ENCODE results near the gene MAPRE3.
A peak's percentile ranks its signal among the peaks of the same experiment; 100 is the strongest.
"Not testable (repeated sequence)": the region's sequence is repeated elsewhere in the genome, so short reads cannot be mapped to it uniquely, and the experiment has no call there.

Gene MAPRE3

DNA sequence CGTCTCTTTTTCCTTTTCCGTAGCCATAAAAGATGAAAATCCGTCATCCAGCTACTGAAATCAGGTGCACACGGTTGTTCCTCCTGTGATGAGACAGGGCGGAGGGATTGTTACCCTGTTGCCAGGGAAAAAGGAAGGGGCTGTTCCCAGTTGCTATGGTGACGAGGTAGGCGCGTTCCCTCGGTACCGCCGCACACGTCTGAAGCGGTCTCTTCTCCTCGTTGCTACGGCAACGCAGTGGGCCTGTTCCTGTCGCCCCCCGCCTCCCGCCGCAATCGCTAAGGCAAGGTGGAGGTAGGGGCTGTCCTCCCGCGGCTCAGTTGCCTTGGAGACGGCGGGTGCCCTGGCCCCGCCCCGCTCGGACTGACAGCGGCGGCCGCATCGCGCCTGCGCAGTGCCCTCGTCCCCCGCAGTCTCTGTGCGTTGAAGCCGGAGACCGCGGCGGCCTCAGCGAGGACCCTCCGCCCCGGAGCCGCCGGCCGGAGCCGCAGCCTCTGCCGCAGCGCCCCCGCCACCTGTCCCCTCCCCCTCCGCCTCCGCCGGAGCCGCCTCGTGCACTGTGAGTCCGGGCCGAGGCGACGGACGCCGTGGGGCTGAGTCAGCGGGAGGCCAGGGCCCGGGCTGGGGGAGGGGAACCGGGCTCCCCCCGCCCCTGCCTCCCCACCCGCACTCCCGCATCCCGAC, at the start of gene MAPRE3:
MAPRE3 (plus strand) TSS at position 394 of the 684 bp plus-strand sequence. CDS start 51,582 bp downstream, outside the sequence.
- peak; percentile 87 for DNase-seq

DNA sequence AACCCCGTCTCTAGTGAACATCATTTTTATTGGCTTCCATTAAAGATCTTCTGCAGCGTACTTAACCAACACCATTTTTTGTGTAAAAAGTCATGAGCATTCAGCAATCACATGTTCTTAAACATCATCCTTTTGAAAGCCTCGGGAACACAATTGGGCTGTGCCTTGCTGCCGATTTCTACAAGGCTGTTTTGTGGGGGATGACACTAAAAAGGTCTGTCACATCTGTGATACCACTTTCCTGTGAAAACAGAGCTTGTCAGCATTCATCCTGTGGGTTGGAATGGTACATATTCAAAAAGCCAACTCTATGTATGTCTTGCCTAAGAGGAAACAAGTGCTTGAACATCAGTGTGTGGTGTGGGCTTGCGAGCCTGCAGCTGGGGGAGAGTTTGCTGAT, 49.1 kb upstream of the MAPRE3 start:
- no peak for DNase-seq

DNA sequence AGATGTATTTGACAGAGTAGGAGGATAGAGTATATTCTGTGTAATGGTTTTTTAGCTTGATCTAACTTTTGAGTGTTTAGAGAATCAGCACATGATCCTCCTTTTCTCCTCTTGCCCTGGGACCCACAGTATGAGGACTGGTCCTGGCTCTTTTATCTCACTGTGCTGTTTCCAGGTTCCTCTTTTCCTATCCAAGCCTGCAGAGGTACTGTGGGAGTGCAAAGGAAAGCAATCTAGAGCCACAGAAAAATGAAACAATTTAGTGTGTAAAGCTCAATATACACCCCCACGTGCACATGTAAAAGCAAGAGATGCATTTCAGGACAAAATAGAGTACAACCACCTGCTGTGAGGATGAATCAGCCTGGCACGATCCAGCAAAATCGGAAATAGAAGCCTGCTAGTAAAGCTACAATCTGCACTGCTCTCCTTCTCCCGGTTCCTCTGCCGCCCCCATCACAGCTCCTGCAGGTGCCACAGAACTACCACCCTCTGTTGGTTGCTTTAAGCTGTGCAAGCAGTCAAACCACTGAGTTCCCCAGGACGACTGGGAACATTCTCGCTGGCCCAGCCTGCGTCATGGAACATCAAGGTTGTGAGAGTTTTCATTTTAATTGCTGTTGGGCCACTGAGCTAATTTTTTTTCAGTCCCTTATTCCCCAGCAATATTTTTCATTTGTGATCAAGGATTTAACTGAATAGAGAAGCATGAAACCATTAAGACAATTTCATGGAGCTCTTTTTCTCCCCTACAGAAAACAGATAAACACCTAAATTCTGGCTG, 47.8 kb upstream of the MAPRE3 start:
- DNase-seq = peak; percentile 37

DNA sequence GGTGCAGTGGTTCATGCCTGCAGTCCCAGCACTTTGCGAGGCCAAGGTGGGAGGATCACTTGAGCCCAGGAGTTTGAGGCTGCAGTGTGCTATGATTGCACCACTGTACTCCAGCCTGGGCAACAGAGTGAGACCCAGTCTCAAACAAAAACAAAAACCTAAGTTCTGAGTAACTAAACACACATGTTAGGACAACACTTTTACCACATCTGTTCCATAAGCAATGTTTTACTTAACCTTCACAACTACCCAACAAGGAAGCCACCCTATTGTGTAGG, 47.3 kb upstream of the MAPRE3 start:
- DNase-seq = not testable (repeated sequence)

DNA sequence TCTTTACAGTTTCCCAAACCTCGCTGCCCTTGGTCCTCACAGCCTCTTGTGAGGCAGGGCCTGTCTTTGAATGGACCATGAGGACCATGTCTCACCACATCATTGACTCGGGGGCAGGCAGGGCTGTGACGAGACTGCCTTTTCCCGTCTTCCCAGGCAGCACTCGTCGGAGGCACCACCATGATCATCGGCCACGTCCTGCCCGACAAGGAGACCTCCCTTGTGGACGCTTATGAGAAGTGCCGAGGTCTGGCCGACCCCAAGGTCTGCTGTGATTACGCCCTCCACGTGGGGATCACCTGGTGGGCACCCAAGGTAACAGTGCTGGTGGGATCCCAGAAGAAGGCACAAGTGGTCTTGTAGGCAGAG, 45.7 kb upstream of the MAPRE3 start:
- no peak for DNase-seq

DNA sequence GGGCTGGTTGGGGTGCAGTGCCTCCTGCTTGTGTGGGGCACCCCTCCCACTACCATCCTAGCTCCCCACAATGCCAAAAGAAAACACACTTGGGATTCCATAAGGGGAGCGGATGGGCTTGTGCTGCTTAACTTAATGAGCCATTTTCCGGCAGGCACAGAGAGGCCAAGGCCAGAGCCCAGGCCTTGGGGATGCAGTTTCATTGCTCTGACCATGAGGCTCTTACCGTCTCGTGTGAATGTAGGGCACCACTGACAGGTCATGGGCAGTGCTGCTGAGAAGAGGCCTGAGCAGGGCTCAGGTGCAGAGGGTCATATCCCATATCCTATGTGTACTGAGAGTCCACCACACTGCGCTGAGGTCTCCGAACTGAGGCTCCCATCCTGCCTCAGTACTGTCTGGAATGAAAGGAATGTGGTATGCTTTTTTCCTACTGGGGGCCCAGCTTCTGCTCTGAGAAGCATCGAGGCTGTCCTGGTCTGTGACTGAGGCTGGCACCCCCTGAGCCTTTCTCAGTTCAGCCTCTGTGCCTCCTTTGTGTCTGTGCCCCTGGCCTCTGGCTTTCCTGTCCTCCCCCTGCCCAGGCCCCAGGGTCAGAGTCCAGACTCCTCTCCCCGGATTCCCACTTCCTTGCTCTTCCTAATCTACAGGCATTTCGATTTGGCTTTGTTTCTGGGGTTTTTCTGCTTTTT, 45.2 kb upstream of the MAPRE3 start:
- DNase-seq = no peak

DNA sequence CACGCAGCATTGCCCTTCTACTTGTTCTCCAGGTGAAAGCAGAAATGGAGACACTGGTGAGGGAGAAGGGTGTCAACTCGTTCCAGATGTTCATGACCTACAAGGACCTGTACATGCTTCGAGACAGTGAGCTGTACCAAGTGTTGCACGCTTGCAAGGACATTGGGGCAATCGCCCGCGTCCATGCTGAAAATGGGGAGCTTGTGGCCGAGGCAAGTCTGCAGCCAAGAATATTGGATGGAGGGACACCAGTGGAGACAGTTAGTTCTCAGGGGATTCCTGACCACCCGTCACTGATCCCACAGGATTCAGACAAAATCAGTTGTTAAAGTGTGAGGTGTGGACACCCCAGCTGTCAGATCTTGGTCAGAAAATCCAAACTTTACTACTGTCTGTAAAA, 43.2 kb upstream of the MAPRE3 start:
- DNase-seq = no peak

DNA sequence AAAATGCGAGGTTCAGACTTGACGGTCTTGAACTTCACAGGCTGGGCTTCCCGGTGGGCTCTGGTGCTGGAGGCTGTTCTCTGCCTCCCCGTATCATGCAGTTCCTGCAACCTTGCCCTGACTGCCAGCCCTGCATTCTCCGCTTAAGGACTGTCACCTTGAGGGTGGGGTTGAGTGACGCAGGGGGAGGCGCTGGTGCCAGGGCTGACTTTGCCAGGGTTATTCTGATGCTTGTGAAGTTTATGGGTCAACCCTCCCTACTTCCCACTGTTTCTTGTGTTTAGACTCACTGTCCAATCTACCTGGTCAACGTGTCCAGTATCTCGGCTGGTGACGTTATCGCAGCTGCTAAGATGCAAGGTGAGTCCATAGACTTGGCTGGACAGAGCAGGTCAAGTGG, 37.5 kb upstream of the MAPRE3 start:
- DNase-seq = no peak

DNA sequence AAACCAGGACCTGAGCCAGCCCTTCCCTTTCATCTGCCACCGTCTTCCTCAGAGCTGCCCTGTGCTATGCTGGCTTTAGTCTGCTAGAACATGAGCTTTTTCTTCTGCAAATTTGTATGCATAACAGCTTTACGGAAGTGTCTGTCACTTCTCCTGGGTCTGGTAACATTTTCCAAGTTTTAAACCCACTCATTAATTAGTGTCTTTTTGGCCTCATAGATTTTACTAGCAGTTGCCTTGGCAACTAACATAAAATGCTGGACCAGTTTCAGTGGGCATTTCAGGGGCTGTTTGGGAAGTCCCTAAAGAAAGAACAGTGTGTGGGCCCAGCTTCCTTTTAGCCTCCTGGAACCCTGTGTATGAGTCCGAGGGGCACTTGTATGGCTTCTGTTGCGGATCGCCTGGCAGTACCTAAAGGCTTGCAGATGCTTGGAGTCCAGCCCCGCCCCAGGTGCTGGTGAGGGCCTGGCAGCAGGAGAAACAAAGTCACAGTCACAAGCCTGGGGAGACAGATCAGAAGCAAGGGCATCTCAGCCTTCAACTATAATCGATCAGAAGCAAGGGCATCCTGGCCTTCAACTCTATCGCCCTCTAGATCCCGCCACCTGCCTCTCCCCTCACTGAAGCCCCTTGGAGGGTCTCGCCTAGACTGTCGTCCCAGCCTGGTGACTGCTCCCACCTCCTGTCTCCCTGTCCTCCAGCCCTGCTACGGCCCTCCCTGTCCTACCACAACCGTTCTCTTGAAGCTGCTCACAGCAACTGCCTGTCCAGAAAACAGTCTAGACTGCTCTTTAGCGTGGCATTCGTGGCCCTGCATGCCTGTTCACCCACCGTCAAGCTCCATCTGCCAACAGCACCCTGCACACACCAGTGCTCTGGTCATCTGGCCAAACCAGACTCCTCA, 36.8 kb upstream of the MAPRE3 start:
- no peak for DNase-seq

DNA sequence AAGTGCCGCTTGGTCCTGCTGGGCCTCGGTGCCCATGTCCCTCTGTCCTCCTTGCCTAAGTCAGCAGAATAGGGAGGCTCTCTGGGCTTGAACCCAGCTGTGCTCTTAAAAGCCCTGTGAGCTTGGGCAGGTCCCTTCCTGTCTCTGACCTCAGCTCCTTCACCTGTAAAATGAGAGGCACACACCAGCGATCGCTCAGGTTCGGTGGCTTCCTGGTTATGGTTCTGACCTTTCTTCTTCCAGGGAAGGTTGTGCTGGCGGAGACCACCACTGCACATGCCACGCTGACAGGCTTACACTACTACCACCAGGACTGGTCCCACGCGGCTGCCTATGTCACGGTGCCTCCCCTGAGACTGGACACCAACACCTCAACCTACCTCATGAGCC, 36.1 kb upstream of the MAPRE3 start:
- no peak for DNase-seq

DNA sequence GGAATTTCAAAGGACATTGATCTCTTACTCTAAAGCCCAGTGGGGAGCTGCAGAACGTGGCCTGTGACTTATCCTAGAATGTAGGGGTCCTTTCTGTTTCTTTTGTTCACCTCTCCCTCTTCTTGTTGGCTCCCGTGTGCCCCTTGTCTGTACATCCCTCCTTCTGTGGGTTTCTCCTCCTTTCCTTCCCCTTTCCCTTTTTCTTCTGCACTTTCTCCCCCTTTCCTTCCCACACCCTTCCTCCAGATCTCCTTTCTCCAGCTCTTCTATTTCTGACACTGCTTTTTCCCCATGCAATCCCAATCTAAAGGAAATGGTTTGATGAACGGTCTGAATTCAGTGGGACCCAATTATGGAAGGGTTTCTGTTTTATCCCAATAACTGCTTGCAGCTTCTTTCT, 35.5 kb upstream of the MAPRE3 start:
- DNase-seq = no peak

DNA sequence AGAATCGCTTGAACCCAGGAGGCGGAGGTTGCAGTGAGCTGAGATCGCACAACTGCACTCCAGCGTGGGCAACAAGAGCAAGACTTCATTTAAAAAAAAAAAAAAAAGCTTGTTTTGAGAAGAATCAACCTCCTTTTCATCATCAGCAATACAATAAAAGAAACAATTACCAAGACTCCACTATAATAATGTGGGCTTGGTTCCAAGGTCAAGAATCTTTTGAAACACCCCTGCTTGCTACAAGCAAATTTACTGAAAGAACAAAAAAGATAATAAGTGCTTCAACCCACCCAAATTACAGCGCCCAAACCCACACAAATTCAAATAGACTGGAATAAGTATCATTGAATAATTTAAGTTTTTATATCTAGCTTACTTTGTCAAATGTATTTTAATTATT, 33.6 kb upstream of the MAPRE3 start:
- no peak for DNase-seq

DNA sequence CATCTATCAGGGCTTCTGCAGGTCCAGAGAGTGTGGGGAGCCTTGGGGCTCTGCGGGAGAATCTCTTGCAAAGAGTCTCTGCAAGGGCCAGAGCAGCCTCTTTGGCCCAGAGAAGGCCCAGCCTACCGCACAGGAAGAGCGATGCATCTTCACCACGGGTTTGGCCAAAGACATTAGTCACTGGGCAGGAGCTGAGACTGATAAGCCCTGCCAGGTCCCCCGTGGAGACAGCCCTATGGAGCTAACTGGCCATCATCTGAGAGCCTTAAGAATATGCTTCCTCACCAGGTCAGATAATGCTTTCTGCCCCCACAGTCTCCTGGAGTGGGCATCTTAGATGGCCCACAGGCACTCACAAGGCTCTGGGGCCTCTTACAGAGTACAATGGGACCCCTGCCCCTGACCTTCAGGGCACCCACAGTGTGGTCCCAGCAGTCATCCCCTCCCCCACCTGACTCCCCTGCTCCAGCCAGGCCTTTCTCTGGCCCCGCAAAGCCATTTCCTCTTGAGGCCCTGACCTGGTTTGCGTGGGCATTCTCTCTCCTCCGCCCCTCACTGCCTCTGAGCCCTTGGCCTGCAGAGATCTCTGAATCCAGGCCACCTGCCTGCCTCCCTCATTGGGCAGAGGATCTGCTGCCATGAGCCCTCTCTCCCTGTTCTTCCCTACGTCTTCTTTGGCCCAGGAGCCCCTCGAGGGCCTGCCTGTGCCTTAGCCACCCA, 31.9 kb upstream of the MAPRE3 start:
- DNase-seq = no peak

DNA sequence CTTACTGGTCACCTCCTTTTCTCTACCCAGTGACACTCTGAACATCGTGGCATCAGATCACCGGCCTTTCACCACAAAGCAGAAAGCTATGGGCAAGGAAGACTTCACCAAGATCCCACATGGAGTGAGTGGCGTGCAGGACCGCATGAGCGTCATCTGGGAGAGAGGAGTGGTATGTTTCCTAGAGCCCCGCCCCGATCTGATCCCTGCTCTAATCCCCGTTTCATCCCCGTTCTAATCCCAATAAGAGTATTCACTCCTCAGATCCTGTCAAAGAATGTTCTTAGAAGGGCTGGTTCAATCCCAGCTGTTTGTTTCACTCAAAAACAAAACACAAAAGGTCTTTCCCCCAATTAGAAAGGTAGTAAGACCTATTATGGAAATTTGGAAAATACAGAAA, 30.4 kb upstream of the MAPRE3 start:
- DNase-seq = no peak

DNA sequence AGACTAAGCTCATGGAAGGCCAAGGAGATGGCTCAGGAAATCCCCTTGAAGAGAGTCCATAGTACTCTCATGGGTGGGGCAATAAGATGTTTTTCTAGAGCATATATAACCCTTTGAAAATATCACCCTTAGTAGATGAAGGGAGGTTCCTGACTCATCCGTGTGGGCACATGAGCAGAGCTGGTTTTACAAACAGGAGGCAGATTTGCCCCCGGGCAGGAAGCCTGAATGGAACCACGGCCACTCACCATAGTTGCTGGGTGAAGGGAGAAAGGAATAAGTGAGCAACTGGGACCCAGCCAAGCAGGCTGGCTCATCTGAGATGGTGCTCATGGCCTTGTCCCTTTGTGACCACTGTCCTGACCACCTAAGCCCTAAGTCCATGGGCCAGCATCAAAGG, 29.0 kb upstream of the MAPRE3 start:
- DNase-seq = no peak

DNA sequence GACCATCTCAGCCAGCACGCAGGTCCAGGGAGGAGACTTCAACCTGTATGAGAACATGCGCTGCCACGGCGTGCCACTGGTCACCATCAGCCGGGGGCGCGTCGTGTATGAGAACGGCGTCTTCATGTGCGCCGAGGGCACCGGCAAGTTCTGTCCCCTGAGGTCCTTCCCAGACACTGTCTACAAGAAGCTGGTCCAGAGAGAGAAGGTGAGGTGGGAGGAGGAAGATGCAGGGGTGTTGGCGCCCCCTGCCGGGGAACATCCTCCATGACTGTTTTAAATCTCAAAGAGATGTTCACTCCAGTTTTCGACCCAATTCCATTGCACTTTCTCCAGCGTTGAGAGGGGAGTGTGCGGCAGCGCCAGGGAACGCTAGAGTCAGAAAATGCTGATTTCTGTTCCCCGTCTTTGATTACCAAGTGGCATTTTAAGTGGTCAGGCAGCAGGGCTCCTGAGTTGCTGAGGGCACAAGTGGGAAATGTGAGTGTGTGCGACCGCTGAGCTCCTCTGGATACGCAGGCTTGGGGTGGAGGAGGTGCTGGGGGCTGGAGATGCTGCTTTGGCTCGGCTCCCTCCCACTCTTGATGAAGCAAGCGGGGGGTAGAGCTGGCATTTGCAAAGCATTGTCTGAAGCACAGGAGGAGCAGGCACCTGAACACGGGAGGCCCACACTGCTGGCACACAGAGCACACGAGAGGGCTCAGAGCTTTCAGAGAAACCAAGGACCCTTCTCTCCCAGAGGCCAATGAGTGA, 27.7 kb upstream of the MAPRE3 start:
- peak; percentile 68 for DNase-seq

DNA sequence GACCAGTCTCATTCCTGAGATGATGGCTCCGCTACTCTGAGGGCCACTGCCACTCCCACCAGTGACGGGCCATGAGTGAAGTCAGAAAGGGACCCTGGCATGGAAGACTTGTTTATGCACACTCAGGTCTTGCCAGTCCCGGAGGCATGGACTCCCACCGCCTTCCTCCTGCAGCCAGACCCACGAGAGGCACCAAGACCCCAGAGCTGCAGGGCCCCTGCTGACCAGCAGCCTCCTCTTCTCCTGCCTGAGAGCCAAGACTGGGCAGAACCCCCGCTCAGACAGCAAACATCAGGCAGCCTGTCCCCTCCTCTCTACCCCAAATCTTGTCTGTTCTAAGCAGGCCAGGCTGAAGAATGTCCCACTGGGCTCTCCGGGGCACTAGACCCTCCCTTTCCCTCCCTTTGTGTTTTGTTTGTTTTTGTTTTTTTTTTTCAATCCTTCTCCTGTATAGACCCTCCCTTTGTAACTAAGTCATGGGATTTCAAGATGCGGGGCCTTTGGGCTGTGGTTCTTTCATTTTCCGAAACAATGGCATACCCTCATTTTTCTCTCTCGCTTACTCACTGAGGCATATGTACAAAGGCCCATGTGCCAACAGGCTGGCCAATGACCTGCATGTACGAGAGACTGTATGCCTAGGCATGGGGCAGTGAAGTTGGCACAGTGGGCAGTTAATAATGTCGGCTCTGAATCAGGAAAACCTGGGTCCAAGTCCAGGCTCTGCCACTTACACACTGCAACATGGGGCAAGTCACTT, 24.3 kb upstream of the MAPRE3 start:
- DNase-seq = no peak

DNA sequence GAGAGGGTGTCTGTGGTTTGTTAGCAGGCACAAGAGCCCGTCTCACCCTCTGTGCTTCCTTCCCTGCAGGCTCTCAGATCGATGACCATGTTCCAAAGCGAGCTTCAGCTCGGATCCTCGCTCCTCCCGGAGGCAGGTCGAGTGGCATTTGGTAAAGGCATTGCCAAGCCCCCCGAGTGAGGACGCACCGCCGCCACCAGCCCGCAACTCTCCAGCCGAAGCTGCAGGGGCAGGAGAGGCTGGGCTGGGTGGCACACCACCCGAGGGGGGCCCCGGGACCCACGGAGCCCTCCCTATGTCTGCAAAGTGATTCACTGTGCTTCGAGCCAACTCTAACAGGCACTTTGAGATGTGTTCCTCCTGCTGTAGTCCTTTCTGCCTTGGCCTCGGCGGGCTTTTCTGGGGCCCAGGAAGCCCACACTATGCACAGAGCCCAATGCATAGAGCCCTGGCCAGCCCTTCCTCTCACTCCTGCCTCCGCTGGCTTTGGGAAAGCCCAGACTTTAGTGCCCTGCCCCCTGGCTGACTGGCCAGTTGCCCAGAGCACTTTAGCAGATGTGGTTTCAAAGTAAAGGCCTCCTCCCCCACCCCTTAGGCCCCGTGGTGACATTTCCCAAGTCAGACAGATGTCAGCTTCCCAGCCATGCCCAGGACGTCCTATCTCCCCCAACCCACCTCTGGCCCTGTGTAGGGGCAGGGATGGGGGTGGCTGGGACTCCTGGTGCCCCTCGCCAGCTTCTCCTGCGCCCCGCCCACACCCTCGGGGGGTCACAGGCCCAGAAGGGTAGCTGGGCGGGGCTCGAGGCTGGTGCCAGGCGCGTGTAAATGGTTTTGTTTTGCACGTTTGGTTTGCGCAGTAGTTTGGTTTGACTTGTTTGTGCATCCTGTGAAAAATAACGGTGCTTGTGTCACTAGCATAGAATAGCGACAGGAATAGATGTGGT, 23.3 kb upstream of the MAPRE3 start:
- no peak for DNase-seq

DNA sequence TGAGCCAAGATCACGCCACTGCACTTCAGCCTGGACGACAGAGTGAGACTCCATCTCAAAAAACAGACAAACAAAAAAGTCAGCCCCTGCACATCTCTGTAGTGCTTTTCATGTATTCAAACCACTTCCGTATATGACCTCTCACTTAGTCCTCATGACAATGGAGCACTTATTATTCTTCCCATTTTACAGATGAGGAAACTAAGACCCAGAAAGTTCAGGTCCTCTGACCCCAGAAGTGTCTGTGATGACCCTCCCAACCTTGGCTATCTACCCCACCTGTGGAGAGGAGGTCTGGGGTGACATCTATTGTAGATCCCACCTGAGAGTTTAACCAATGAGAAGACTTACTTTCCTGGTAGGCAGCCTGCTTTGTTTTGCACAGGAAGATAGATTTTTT, 21.6 kb upstream of the MAPRE3 start:
- no peak for DNase-seq

DNA sequence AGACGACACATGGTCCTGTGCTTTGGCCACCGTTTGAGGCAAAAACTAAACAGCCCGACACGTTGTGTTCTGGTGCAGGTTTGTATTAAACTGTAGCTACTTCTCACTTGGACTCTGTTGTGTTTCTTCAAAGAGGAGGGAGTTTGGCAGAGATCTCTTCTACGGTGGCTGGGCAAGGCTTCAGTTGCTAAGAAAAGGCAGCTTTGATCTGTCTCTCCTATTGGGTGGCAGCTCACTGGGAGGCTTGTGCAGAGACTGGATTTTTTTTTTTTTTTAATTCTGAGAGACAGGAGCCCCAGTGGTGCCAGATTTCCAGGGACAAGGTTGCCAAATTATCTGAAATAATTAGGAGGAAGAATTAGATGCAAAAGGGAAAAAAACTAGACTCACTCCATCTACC, 20.2 kb upstream of the MAPRE3 start:
- DNase-seq = no peak

Measured in activated T-cell treated with anti-CD3 and anti-CD28 coated beads, Interleukin-2, amount 50 U/mL, for 1 hour (primary cell).